Stomach (tissue), 9 donors: Measurements from ENCODE around the gene BRD2. TPM values are rescaled to one million over a fixed set of nuclear protein-coding genes. Genes with fewer than 3 reads are reported as not detected.

Experiments used
- DNase-seq, 2 donors: peaks; one replicate each; pipeline versions ENCODE4 v3.0.0 to v3.0.0-alpha.2; 2013 to 2019
- H3K27ac ChIP-seq, 5 donors: fragments of 200-600 bp in 4 of 5; sonication (generic) in 4 of 5; one replicate each; pipeline ENCODE4 v1.5.1; 2013 to 2019; ENCODE audit warnings: mild to moderate bottlenecking in 1 of 5, moderate library complexity in 1 of 5
- H3K27me3 ChIP-seq, 3 donors: fragments of 200-600 bp; sonication (generic); one replicate each; pipeline ENCODE4 v1.5.1; 2017 to 2019; ENCODE audit warnings: mixed run types in 1 of 3
- H3K36me3 ChIP-seq, 4 donors: fragments of 200-600 bp; sonication (generic); 1 replicate in 3 of 4; 2 replicates in 1 of 4; pipeline ENCODE4 v1.5.1; 2016 to 2019
- H3K4me1 ChIP-seq, 4 donors: fragments of 200-600 bp; sonication (generic); one replicate each; pipeline ENCODE4 v1.5.1; 2016 to 2019
- H3K4me3 ChIP-seq, 4 donors: fragments of 200-600 bp; sonication (generic) in 3 of 4; one replicate each; pipeline ENCODE4 v1.5.1; 2016 to 2019; ENCODE audit warnings: mild to moderate bottlenecking in 1 of 4
- H3K9me3 ChIP-seq, 4 donors: fragments of 200-600 bp; sonication (generic); one replicate each; pipeline ENCODE4 v1.5.1; 2016 to 2019
- EP300 ChIP-seq: sonication (generic); formaldehyde crosslinking; IDR thresholded peaks from one replicate; pipeline ENCODE4 v1.6.1; 2017; ENCODE audit warnings: antibody characterized with exemption
- POLR2A ChIP-seq, 4 donors: fragments of 450-650 bp; IDR thresholded peaks; one replicate each; pipeline ENCODE4 v1.6.1; 2016; ENCODE audit warnings: antibody characterized with exemption in 4 of 4, control low read depth in 2 of 4, mild to moderate bottlenecking in 1 of 4, moderate library complexity in 1 of 4
- POLR2AphosphoS5 ChIP-seq, 3 donors: sonication (generic); formaldehyde crosslinking; IDR thresholded peaks; one replicate each; pipeline ENCODE4 v1.6.1; 2016; ENCODE audit warnings: antibody characterized with exemption in 3 of 3
- WGBS, 5 donors: extraction: QIAGEN DNeasy Blood & Tissue Kit in 3 of 5; methylation state at CpG; one replicate each; pipeline versions ENCODE4 v1.1.5 to v1.1.7; 2013 to 2018; 5-methylcytosine and 5-hydroxymethylcytosine counted together
- intact Hi-C: fragments of 100-400 bp; cut with DNase I; formaldehyde crosslinking; loops from one replicate; pipeline ENCODE4 v1.15.1; 2023; ENCODE audit warnings: low total_unique reads
- polyA plus RNA-seq, 3 donors: library from polyadenylated mRNA; stranded (reverse); fragments of 200-250 nt; gene quantifications; one replicate each; pipeline ENCODE4 v1.2.3, GENCODE V29; 2013
- total RNA-seq, 5 donors: library from RNA; depleted of rRNA; stranded (reverse); fragments of >200 nt; gene quantifications; one replicate each; pipeline versions ENCODE4 v1.1.0 to v1.2.3, GENCODE V29; 2014 to 2016
- TF ChIP-seq, protein P1 (sequence below), 7 experiments: fragments of 450-650 bp in 4 of 7; fragments of 200-600 bp in 3 of 7; sonication (generic) in 3 of 7; IDR thresholded peaks; one replicate each; pipeline ENCODE4 v1.5.1; 2016 to 2019; ENCODE audit warnings: antibody characterized with exemption in 7 of 7, control low read depth in 2 of 7, mild to moderate bottlenecking in 1 of 7
- donor health status: healthy with polysubstance abuse.
- donor health status: Bipolar disorder and iron deficiency.
- donor health status: healthy.

BRD2 gene
- total and polyA plus RNA-seq, 8 donors, result 70.7 to 538 (median 129) TPM

DNA sequence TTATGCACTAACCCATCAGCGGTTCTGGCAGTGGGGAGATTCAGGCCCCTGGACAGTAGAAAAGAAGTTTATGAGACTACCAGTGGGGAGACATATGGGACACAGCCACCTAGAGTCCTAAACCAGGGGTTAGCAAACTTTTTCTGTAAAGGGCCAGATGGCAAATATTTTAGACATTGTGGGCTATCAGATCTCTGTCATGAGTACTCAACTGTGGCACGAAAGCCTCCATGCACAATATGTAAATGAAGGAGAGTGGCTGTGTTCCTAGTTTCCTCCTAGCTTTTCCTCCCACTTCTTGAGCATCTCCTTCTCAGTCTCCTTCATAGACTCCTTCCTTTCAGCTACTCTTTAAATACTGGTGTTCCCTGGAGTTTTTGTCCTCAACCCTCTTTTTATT lies 12.2 kb upstream of the BRD2 start:
- H3K36me3 ChIP-seq, result no peaks in the 10 kb centered on the region
- intact Hi-C loops, result no loop called here

DNA sequence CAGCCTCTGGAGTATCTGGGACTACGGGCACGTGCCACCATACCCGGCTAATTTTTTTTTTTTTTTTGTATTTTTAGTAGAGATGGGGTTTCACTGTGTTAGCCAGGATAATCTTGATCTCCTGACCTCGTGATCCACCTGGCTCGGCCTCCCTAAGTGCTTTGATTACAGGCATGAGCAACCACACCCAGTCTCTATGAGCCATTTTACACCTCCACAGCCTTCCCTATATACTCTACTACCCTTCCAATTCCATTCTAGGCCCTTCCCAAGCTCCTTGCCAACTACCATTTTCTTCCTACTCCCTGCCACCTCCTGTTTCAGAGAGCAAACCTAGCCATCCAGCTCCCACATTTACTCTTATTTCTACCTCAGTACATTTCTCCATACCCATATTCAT lies 7.8 kb upstream of the BRD2 start:
- no peak for TF ChIP-seq EP300
- TF ChIP-seq, protein P1, sequence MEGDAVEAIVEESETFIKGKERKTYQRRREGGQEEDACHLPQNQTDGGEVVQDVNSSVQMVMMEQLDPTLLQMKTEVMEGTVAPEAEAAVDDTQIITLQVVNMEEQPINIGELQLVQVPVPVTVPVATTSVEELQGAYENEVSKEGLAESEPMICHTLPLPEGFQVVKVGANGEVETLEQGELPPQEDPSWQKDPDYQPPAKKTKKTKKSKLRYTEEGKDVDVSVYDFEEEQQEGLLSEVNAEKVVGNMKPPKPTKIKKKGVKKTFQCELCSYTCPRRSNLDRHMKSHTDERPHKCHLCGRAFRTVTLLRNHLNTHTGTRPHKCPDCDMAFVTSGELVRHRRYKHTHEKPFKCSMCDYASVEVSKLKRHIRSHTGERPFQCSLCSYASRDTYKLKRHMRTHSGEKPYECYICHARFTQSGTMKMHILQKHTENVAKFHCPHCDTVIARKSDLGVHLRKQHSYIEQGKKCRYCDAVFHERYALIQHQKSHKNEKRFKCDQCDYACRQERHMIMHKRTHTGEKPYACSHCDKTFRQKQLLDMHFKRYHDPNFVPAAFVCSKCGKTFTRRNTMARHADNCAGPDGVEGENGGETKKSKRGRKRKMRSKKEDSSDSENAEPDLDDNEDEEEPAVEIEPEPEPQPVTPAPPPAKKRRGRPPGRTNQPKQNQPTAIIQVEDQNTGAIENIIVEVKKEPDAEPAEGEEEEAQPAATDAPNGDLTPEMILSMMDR (IDR thresholded peaks at IDR 0.05), result no peak
- TF ChIP-seq POLR2A (IDR thresholded peaks at IDR 0.05), result no peak
- no peak for TF ChIP-seq POLR2AphosphoS5 (IDR thresholded peaks at IDR 0.05)
- Histone ChIP-seq H3K9me3 (no peaks in the 10 kb centered on the region), H3K4me1 (peaks cover 0 to 15% (median 1%) of the 10 kb centered on the region in 4 donors), H3K27ac (no peak overlapping the region), H3K4me3 (no peak overlapping the region), H3K36me3 (no peaks in the 10 kb centered on the region), H3K27me3 (no peaks in the 10 kb centered on the region)
- whole genome bisulfite sequencing, 5 donors, result 86 to 97% (median 89%) methylated on average over 5 of the region's 5 CpGs
- DNase-seq, result no peak
- intact Hi-C loops, result no loop called here

More for the DNA sequence above, 12.2 kb upstream of the BRD2 start:
- H3K9me3 ChIP-seq, result no peaks in the 10 kb centered on the region
- H3K4me1 ChIP-seq, result peaks cover 0 to 32% (median 11%) of the 10 kb centered on the region in 4 donors
- H3K4me3 ChIP-seq, result no peak overlapping the region
- 68 to 96% (median 80%) methylated on average over 2 of the region's 2 CpGs for WGBS, 5 donors
- DNase-seq, result no peak
- no peaks in the 10 kb centered on the region for H3K27me3 ChIP-seq
- no peak for TF ChIP-seq POLR2AphosphoS5 (IDR thresholded peaks at IDR 0.05)
- TF ChIP-seq, protein P1 (IDR thresholded peaks at IDR 0.05), result no peak
- H3K27ac ChIP-seq, result no peak overlapping the region

DNA sequence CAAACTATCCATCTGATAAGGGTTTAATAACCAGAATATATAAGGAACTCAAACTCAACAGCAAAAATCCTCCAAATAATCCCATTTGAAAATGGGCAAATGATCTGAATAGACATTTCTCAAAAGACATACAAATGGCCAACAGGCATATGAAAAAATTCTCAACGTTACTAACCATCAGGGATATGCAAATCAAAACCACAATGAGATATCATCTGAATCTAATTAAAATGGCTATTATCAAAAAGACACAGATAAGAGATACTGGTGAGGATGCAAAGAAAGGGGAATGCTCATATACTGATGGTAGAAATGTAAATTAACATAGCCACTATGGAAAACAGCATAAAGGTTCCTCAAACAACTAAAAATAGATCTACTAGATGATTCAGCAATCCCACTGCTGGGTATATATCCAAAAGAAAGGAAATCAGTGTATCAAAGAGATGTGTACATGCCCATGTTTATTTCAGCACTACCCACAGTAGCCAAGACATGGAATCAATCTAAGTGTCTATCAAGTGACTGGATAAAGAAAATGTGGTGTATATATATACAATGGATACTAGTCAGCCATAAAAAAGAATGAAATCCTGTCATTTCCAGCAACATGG lies 6.1 kb upstream of the BRD2 start:
- no peaks in the 10 kb centered on the region for H3K36me3 ChIP-seq
- no peak for DNase-seq
- no peak overlapping the region for H3K4me3 ChIP-seq
- no peak overlapping the region for H3K27ac ChIP-seq
- H3K9me3 ChIP-seq, result no peaks in the 10 kb centered on the region
- WGBS, 5 donors, result 45 to 70% (median 47%) methylated on average over 1 of the region's 1 CpG
- no peaks in the 10 kb centered on the region for H3K27me3 ChIP-seq
- intact Hi-C loops, result no loop called here
- H3K4me1 ChIP-seq, result peaks cover 16 to 33% (median 19%) of the 10 kb centered on the region in 4 donors
- TF ChIP-seq, protein P1 (IDR thresholded peaks at IDR 0.05), result no peak
- no peak for TF ChIP-seq POLR2AphosphoS5 (IDR thresholded peaks at IDR 0.05)
- no peak for TF ChIP-seq EP300
- TF ChIP-seq POLR2A (IDR thresholded peaks at IDR 0.05), result no peak

DNA sequence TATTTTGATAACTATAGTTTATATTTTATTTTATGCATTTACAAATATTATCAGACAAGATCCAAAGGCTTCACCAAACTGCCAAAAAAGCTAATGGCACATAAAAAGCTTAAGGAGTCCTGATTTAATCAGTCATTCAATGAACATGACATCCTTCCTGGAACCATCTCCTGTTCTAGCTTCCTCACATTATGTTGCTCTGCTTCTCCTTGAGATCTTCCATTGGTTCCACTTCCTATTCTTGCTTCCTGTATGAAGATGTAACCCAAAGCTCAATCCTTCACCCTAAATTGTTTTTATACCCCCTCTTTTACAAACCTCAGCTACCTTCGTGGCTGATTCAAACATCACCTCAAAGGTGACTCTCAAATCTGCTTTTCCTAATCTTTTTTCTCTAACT lies 4.5 kb upstream of the BRD2 start:
- TF ChIP-seq POLR2AphosphoS5 (IDR thresholded peaks at IDR 0.05) (no peak), EP300 (no peak)
- no peak overlapping the region for H3K4me3 ChIP-seq
- peaks cover 19 to 36% (median 19%) of the 10 kb centered on the region in 4 donors for H3K4me1 ChIP-seq
- H3K36me3 ChIP-seq, result no peaks in the 10 kb centered on the region
- H3K27me3 ChIP-seq, result no peaks in the 10 kb centered on the region
- H3K9me3 ChIP-seq, result no peaks in the 10 kb centered on the region
- H3K27ac ChIP-seq, result no peak overlapping the region
- no peak for DNase-seq
- intact Hi-C loops, result no loop called here
- WGBS, 5 donors, result 45 to 67% (median 55%) methylated on average over 1 of the region's 1 CpG

DNA sequence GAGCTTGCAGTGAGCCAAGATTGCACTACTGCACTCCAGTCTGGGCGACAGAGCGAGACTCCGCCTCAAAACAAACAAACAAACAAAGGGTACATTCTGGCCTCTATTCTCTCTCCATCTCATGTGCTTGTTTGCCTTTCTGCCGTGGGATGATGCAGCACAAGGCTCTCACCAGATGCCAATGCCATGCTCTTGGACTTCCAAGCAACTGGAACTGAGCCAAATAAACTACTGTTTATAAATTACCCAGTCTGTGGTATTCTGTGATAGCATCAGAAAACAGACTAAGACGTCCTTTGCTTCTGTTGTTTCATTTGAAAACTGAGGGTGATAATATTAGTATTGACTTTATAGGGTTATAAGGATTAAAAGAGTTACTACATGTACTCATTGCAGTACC lies 3.6 kb upstream of the BRD2 start:
- DNase-seq, result no peak
- no peaks in the 10 kb centered on the region for H3K27me3 ChIP-seq
- no peak overlapping the region for H3K27ac ChIP-seq
- no peak overlapping the region for H3K4me3 ChIP-seq
- H3K9me3 ChIP-seq, result no peaks in the 10 kb centered on the region
- TF ChIP-seq, protein P1 (IDR thresholded peaks at IDR 0.05), result no peak
- TF ChIP-seq POLR2AphosphoS5 (IDR thresholded peaks at IDR 0.05) (no peak), POLR2A (IDR thresholded peaks at IDR 0.05) (no peak), EP300 (no peak)
- WGBS, 5 donors, result 72 to 81% (median 75%) methylated on average over 5 of the region's 5 CpGs
- peaks cover 19 to 36% (median 19%) of the 10 kb centered on the region in 4 donors for H3K4me1 ChIP-seq
- intact Hi-C loops, result no loop called here
- no peaks in the 10 kb centered on the region for H3K36me3 ChIP-seq
